Thyroid gland (tissue), 4 donors: Measurements from ENCODE around the gene STRN3. TPM values are rescaled to one million over a fixed set of nuclear protein-coding genes. Genes with fewer than 3 reads are reported as not detected.

ENCODE experiments used
- DNase-seq, 2 donors: peaks; one replicate each; pipeline ENCODE4 v3.0.0-alpha.2; 2019
- H3K27ac ChIP-seq, 3 donors: fragments of 200-600 bp; sonication (generic); 1 replicate in 2 of 3; 2 replicates in 1 of 3; pipeline ENCODE4 v1.5.1; 2016 to 2019; ENCODE audit warnings: mild to moderate bottlenecking in 1 of 3, moderate library complexity in 1 of 3
- H3K27me3 ChIP-seq: fragments of 200-600 bp; sonication (generic); one replicate; pipeline ENCODE4 v1.5.1; 2019
- H3K36me3 ChIP-seq, 2 donors: fragments of 200-600 bp; sonication (generic); one replicate each; pipeline ENCODE4 v1.5.1; 2016 to 2019
- H3K4me1 ChIP-seq, 2 donors: fragments of 200-600 bp; sonication (generic); one replicate each; pipeline ENCODE4 v1.5.1; 2017 to 2019
- H3K4me3 ChIP-seq, 3 donors: fragments of 200-600 bp; sonication (generic); replicated peaks in 1 of 3; 1 replicate in 2 of 3; 2 replicates in 1 of 3; pipeline ENCODE4 v1.5.1; 2016; ENCODE audit warnings: mild to moderate bottlenecking in 1 of 3
- H3K9me3 ChIP-seq: fragments of 200-600 bp; sonication (generic); one replicate; pipeline ENCODE4 v1.5.1; 2017
- POLR2A ChIP-seq, 2 donors: fragments of 450-650 bp; IDR thresholded peaks; one replicate each; pipeline ENCODE4 v1.6.1; 2017; ENCODE audit warnings: antibody characterized with exemption in 2 of 2, mild to moderate bottlenecking in 2 of 2, moderate library complexity in 1 of 2
- WGBS, 2 donors: methylation state at CpG; one replicate each; pipeline ENCODE4 v1.1.5; 2017; 5-methylcytosine and 5-hydroxymethylcytosine counted together
- intact Hi-C: fragments of 100-400 bp; cut with DNase I; formaldehyde crosslinking; loops from one replicate; pipeline ENCODE4 v1.15.1; 2023
- total RNA-seq, 4 donors: library from RNA; depleted of rRNA; stranded (reverse); fragments of >200 nt; gene quantifications; one replicate each; pipeline ENCODE4 v1.2.3, GENCODE V29; 2016
- TF ChIP-seq, protein P1 (sequence below), 6 experiments: fragments of 200-600 bp in 3 of 6; fragments of 450-650 bp in 3 of 6; sonication (generic) in 3 of 6; IDR thresholded peaks; one replicate each; pipeline ENCODE4 v1.5.1; 2016 to 2019; ENCODE audit warnings: antibody characterized with exemption in 6 of 6, mild to moderate bottlenecking in 2 of 6, inconsistent platforms in 1 of 6, moderate library complexity in 1 of 6

The STRN3 gene
- total RNA-seq, 4 donors from 2014 or later, result 46.3 to 77.5 (median 53.6) TPM

DNA sequence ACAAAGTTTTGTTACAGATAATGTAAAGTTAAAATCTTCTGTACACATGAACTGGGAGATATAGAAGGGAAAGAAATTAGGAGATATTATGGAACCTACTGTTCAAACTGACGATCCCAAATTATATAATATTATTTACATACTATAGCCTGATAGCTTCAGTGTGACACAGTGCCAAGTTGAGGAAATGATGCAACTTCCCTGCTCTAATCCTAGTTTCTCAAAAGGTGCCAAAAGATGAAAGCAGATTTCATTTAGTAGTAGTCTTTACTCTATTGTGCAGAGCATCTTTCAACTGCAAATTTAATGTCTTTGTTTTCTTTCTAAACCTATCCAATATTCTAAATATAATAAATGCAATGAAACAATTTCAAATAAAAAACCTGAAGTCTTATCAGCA lies 104.9 kb downstream of the STRN3 start:
- H3K27me3 ChIP-seq, result no peaks in the 10 kb centered on the region
- no peaks in the 10 kb centered on the region for H3K4me1 ChIP-seq
- WGBS, 2 donors, result 72 to 84% methylated on average over 1 of the region's 1 CpG
- intact Hi-C loops, result no loop called here
- no peaks in the 10 kb centered on the region for H3K36me3 ChIP-seq
- no peak overlapping the region for H3K4me3 ChIP-seq
- TF ChIP-seq, protein P1, sequence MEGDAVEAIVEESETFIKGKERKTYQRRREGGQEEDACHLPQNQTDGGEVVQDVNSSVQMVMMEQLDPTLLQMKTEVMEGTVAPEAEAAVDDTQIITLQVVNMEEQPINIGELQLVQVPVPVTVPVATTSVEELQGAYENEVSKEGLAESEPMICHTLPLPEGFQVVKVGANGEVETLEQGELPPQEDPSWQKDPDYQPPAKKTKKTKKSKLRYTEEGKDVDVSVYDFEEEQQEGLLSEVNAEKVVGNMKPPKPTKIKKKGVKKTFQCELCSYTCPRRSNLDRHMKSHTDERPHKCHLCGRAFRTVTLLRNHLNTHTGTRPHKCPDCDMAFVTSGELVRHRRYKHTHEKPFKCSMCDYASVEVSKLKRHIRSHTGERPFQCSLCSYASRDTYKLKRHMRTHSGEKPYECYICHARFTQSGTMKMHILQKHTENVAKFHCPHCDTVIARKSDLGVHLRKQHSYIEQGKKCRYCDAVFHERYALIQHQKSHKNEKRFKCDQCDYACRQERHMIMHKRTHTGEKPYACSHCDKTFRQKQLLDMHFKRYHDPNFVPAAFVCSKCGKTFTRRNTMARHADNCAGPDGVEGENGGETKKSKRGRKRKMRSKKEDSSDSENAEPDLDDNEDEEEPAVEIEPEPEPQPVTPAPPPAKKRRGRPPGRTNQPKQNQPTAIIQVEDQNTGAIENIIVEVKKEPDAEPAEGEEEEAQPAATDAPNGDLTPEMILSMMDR (IDR thresholded peaks at IDR 0.05), result no peak
- no peak for TF ChIP-seq POLR2A (IDR thresholded peaks at IDR 0.05)
- DNase-seq, result no peak
- no peaks in the 10 kb centered on the region for H3K9me3 ChIP-seq
- no peak overlapping the region for H3K27ac ChIP-seq

DNA sequence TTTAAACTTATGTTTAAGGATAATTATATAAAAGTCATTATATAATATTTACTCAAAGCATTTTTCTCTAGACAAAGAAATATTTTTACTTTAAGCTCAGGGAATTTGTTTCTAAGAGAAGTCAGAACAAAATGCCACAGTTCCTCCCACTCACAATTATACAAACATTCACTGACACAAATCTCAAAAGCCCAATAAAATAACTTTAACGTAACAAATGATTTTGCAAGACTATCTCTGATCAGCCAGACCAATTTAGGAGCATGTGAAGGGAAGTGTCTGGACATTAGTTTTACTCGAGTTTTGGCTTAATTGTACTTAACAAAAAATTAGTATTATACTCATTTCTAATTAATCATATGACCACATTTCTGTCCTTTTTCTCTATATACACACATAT lies 110.6 kb downstream of the STRN3 start:
- WGBS, 2 donors, result 47 to 56% methylated on average over 2 of the region's 2 CpGs
- H3K9me3 ChIP-seq, result no peaks in the 10 kb centered on the region

DNA sequence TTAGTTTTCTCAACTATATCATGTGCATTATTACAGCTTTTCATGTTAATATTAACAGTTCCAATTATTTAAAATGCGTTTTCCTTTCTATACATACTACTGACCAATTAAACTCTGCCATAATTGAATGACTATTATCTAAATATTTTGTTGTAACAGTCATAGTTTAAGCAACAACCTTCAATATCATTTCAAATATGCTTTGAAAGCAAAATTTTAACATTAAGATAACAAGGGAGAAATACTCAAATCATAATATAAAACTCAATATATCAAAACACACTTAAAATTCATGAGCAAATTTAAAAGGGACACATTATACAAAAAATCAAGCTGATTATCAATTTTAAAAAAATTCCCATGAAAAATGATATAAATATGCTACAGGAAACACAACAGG lies 111.4 kb downstream of the STRN3 start:
- TF ChIP-seq, protein P1 (IDR thresholded peaks at IDR 0.05), result no peak
- no peak for TF ChIP-seq POLR2A (IDR thresholded peaks at IDR 0.05)
- intact Hi-C loops, result no loop called here
- WGBS, 2 donors, result 97 to 99% methylated on average over 1 of the region's 1 CpG
- Histone ChIP-seq H3K27me3 (no peaks in the 10 kb centered on the region), H3K9me3 (no peaks in the 10 kb centered on the region), H3K4me3 (no peak overlapping the region), H3K27ac (no peak overlapping the region), H3K36me3 (peaks cover 0 to 4% of the 10 kb centered on the region in 2 donors), H3K4me1 (peaks cover 0 to 8% of the 10 kb centered on the region in 2 donors)
- DNase-seq, result no peak

More for the DNA sequence above, 110.6 kb downstream of the STRN3 start:
- no peak for TF ChIP-seq POLR2A (IDR thresholded peaks at IDR 0.05)
- TF ChIP-seq, protein P1 (IDR thresholded peaks at IDR 0.05), result no peak
- Histone ChIP-seq H3K4me3 (no peak overlapping the region), H3K27ac (no peak overlapping the region), H3K27me3 (no peaks in the 10 kb centered on the region), H3K4me1 (peaks cover 0 to 8% of the 10 kb centered on the region in 2 donors), H3K36me3 (peaks cover 0 to 4% of the 10 kb centered on the region in 2 donors)
- no peak for DNase-seq
- intact Hi-C loops, result no loop called here

GRCh38 chr14:30908826-30909225 lies 117.4 kb downstream of the STRN3 start:
- no peak overlapping the region for H3K4me3 ChIP-seq
- intact Hi-C loops, result no loop called here
- H3K4me1 ChIP-seq, result no peaks in the 10 kb centered on the region
- WGBS, 2 donors, result 89 to 93% methylated on average over 2 of the region's 2 CpGs
- TF ChIP-seq POLR2A (IDR thresholded peaks at IDR 0.05), result no peak
- TF ChIP-seq, protein P1 (IDR thresholded peaks at IDR 0.05), result no peak
- H3K36me3 ChIP-seq, result peaks cover 0 to 4% of the 10 kb centered on the region in 2 donors
- H3K27me3 ChIP-seq, result no peaks in the 10 kb centered on the region
- H3K27ac ChIP-seq, result no peak overlapping the region
- no peaks in the 10 kb centered on the region for H3K9me3 ChIP-seq
- DNase-seq, result no peak

GRCh38 chr14:30907659-30908057 lies 118.5 kb downstream of the STRN3 start:
- Histone ChIP-seq H3K9me3 (no peaks in the 10 kb centered on the region), H3K27me3 (no peaks in the 10 kb centered on the region), H3K36me3 (peaks cover 0 to 4% of the 10 kb centered on the region in 2 donors), H3K4me3 (no peak overlapping the region), H3K4me1 (no peaks in the 10 kb centered on the region), H3K27ac (no peak overlapping the region)
- DNase-seq, result no peak
- 98 to 100% methylated on average over 1 of the region's 1 CpG for WGBS, 2 donors
- intact Hi-C loops, result no loop called here
- TF ChIP-seq, protein P1 (IDR thresholded peaks at IDR 0.05), result no peak
- no peak for TF ChIP-seq POLR2A (IDR thresholded peaks at IDR 0.05)
